ENCODE data around the gene MMP19. TPM values are rescaled to one million over a fixed set of nuclear protein-coding genes. Genes with fewer than 3 reads are reported as not detected.
"Not testable (repeated sequence)": the region's sequence is repeated elsewhere in the genome, so short reads cannot be mapped to it uniquely, and the experiment has no call there.

MMP19 gene
- total RNA-seq, 2 donors from 2014 or later, result 2.1 to 2.7 TPM

DNA sequence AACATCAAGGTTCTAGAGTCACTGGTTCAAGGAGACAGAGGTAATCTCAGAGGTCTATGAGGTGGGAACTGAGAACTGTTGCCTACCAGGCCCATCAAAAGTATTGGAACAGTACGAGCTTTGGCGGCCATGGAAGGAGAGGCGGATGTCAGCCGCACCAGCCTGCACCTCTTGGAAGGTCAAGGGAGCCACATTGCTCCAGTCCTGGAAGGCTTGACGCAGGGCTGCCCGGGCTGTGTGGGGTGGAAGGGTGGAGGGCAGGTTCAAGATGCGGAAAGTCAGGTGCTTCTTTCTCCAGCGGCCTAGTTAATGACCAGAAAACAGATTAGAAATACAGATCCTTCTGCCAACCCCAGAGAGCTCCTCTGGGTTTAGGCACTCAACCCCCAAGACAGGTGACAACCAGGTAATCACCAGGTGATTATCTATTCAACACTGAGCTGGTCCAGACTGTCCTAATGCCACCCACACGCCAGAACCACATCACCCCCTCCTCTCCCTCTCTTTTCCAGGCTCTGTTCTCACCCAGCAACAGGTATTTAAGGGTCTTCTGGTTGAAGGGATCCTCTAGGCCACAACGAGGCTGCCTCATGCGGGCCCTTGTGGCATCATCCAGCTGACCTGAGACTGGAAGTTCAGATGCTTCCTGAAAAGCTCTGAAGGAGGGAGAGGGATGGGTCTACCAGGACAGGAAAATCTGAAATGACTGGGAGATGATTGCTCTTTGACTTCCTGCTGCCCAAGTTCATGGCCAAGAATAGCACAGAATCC is 2.0 kb downstream of the MMP19 start:
- Histone ChIP-seq H3K9me3 (no peaks in the 10 kb centered on the region), H3K36me3 (no peaks in the 10 kb centered on the region), H3K9ac (ENCODE audit: low read depth in 2 of 2, low read length in 2 of 2) (no peak overlapping the region), H3K27me3 (no peaks in the 10 kb centered on the region), H3K4me1 (no peaks in the 10 kb centered on the region), H3K27ac (no peak overlapping the region), H3K4me3 (no peak overlapping the region)
- intact Hi-C loops (cut with DNase I), result no loop called here
- DNase-seq, result no peak
- TF ChIP-seq, protein P1, sequence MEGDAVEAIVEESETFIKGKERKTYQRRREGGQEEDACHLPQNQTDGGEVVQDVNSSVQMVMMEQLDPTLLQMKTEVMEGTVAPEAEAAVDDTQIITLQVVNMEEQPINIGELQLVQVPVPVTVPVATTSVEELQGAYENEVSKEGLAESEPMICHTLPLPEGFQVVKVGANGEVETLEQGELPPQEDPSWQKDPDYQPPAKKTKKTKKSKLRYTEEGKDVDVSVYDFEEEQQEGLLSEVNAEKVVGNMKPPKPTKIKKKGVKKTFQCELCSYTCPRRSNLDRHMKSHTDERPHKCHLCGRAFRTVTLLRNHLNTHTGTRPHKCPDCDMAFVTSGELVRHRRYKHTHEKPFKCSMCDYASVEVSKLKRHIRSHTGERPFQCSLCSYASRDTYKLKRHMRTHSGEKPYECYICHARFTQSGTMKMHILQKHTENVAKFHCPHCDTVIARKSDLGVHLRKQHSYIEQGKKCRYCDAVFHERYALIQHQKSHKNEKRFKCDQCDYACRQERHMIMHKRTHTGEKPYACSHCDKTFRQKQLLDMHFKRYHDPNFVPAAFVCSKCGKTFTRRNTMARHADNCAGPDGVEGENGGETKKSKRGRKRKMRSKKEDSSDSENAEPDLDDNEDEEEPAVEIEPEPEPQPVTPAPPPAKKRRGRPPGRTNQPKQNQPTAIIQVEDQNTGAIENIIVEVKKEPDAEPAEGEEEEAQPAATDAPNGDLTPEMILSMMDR (IDR thresholded peaks at IDR 0.05), result no peak

DNA sequence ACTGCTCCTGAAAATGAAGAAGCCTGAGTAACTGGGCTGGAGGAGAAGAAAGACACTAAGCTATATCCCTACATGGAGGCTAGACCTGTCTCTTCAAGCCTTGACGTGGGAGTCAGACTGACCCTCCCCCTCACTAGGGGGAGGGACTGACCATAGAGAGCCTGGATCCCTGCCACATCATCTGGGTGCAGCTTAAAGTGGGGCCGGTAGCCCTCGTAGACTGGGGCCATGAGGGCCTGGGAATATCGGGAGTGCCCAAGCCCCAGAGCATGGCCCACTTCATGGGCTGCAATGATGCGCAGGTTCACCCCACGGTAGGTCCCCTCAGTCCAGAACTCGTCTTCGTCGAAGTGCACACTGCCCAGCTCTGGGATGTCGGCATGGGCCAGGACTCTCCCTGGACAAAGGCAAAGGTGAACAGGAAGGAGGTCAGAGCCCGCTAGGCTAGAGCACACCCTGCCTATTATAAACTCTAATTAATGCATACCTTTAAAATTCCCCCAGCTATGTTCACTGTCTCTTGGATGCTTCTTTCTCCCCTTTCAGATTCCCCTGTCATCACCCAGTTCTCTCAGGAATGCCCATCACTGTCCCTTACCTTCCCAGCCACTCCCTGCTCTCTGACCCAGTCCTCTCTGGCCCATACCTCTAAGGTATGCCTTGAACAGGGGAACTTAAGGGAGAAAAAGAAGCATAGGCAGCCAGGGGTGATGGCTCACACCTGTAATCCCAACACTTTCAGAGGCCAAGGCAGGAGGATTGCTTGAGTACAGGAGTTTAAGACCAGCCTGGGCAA is 3.2 kb downstream of the MMP19 start:
- Histone ChIP-seq H3K9me3 (no peaks in the 10 kb centered on the region), H3K27me3 (no peaks in the 10 kb centered on the region), H3K9ac (ENCODE audit: low read depth in 2 of 2, low read length in 2 of 2) (no peak overlapping the region), H3K27ac (no peak overlapping the region), H3K4me1 (no peaks in the 10 kb centered on the region), H3K36me3 (no peaks in the 10 kb centered on the region), H3K4me3 (no peak overlapping the region)
- intact Hi-C loops (cut with DNase I), result no loop called here
- TF ChIP-seq, protein P1 (IDR thresholded peaks at IDR 0.05), result no peak
- DNase-seq, result no peak

DNA sequence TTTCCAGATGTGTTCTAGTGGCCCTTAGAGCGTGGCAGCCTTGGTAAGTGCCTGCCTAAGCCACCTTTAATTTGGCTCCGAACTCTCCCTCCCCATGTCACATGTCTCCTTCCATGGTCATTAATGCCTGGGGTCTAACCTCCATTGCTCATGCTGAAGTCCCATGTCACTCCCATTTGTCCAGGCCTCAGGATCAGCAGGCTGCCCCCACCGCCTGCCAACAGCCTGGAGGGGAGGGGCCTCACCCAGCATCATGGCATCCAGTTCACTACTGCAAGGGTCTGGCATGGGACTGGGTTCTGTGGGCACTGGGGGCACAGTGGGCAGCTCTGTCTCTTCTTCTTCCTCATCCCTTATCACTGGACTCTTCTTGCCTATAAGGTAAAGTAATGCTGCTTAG is 4.4 kb downstream of the MMP19 start:
- Histone ChIP-seq H3K9ac (ENCODE audit: low read depth in 2 of 2, low read length in 2 of 2) (no peak overlapping the region), H3K36me3 (no peaks in the 10 kb centered on the region), H3K4me3 (no peak overlapping the region), H3K27ac (no peak overlapping the region), H3K27me3 (no peaks in the 10 kb centered on the region), H3K4me1 (no peaks in the 10 kb centered on the region), H3K9me3 (no peaks in the 10 kb centered on the region)
- intact Hi-C loops (cut with DNase I), result no loop called here
- no peak for DNase-seq
- TF ChIP-seq, protein P1 (IDR thresholded peaks at IDR 0.05), result no peak

DNA sequence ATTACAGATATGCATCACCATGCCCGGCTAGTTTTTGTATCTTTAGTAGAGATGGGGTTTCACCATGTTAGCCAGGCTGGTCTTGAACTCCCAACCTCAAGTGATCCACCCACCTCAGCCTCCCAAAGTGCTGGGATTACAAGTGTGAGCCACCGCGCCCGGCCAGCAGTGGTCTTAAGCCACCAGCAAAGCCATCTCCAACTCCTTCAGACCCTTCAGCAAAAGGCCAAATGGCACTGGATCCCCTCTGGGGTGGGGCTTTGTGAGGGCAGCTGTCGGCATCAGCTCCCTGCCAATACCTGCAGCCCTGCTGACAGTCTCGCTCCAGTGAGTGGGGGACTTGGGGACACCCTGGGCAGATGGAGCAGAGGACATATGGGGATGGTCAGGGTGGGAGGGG is 8.3 kb downstream of the MMP19 start:
- H3K27me3 ChIP-seq; H3K36me3 ChIP-seq; H3K9ac ChIP-seq (ENCODE audit: low read depth in 2 of 2, low read length in 2 of 2); H3K4me3 ChIP-seq; H3K4me1 ChIP-seq; H3K27ac ChIP-seq; H3K9me3 ChIP-seq; DNase-seq: not testable (repeated sequence)
- intact Hi-C loops (cut with DNase I), result loop anchor here (5.0 kb wide), 1 partner anchor 93 kb away; the partner anchor contains the start of gene PYM1

DNA sequence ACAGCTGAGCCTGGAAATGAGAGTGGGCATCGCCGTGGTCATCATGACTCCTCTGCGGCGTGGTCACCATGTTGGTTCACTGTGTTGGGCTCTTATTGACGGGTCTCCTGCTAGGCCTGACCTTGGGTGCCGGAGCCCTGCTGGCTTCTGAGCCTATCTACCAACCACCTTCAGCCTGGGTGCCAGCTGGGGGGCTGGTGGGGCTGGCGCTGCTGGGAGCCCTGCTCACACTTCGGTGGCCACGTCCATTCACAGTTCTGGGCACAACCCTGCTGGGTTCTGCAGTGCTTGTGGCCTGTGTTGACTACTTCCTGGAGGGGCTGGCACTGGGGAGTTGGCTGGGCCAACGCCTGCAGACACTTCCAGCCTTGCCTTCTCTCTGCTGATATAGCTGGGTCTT is 9.7 kb downstream of the MMP19 start:
- TF ChIP-seq, protein P1 (IDR thresholded peaks at IDR 0.05), result no peak
- Histone ChIP-seq H3K4me3 (no peak overlapping the region), H3K36me3 (no peaks in the 10 kb centered on the region), H3K27ac (no peak overlapping the region), H3K4me1 (peaks cover 8% of the 10 kb centered on the region), H3K9me3 (no peaks in the 10 kb centered on the region), H3K27me3 (no peaks in the 10 kb centered on the region), H3K9ac (ENCODE audit: low read depth in 2 of 2, low read length in 2 of 2) (no peak overlapping the region)
- intact Hi-C loops (cut with DNase I), result loop anchor here (5.0 kb wide), 1 partner anchor 94 kb away; the partner anchor contains the start of gene PYM1
- DNase-seq, result no peak

Data from colonic mucosa (tissue), 4 donors.